Spleen (tissue), 11 donors: Measurements from ENCODE around the gene DKK3. TPM values are rescaled to one million over a fixed set of nuclear protein-coding genes. Genes with fewer than 3 reads are reported as not detected.

Source experiments
- DNase-seq: peaks from one replicate; pipeline ENCODE4 v3.0.0-alpha.2; 2020
- H3K27ac ChIP-seq, 8 donors: fragments of 200-600 bp; sonication (generic) in 7 of 8; 1 replicate in 4 of 8; 2 replicates in 4 of 8; pipeline versions ENCODE4 v1.5.0 to v1.8.0; 2016 to 2021; ENCODE audit warnings: inconsistent platforms in 4 of 8, mild to moderate bottlenecking in 4 of 8, moderate library complexity in 1 of 8
- H3K27me3 ChIP-seq, 7 donors: fragments of 200-600 bp; sonication (generic) in 6 of 7; replicated peaks in 1 of 7; 1 replicate in 4 of 7; 2 replicates in 3 of 7; pipeline versions ENCODE4 v1.5.0 to v1.8.0; 2016 to 2021; ENCODE audit warnings: inconsistent platforms in 3 of 7, mild to moderate bottlenecking in 1 of 7
- H3K36me3 ChIP-seq, 6 donors: fragments of 200-600 bp; sonication (generic) in 5 of 6; 1 replicate in 4 of 6; 2 replicates in 2 of 6; pipeline versions ENCODE4 v1.5.0 to v1.8.0; 2016 to 2021; ENCODE audit warnings: inconsistent platforms in 2 of 6
- H3K4me1 ChIP-seq, 6 donors: fragments of 200-600 bp; sonication (generic) in 5 of 6; 1 replicate in 3 of 6; 2 replicates in 3 of 6; pipeline versions ENCODE4 v1.5.0 to v1.8.0; 2016 to 2021; ENCODE audit warnings: inconsistent platforms in 3 of 6
- H3K4me3 ChIP-seq, 8 donors: fragments of 200-600 bp; sonication (generic) in 7 of 8; 1 replicate in 4 of 8; 2 replicates in 4 of 8; pipeline versions ENCODE4 v1.5.0 to v1.8.0; 2016 to 2021; ENCODE audit warnings: inconsistent platforms in 4 of 8, mild to moderate bottlenecking in 4 of 8, moderate library complexity in 2 of 8
- H3K9me3 ChIP-seq, 8 donors: fragments of 200-600 bp; sonication (generic) in 7 of 8; 1 replicate in 4 of 8; 2 replicates in 4 of 8; pipeline versions ENCODE4 v1.5.0 to v1.8.0; 2016 to 2021; ENCODE audit warnings: inconsistent platforms in 4 of 8
- CTCF ChIP-seq, 11 experiments: fragments of 200-600 bp in 7 of 11; fragments of 450-650 bp in 4 of 11; sonication (generic) in 4 of 11; IDR thresholded peaks in 8 of 11; conservative IDR thresholded peaks in 3 of 11; 1 replicate in 7 of 11; 2 replicates in 4 of 11; pipeline versions ENCODE4 v1.4.0 to v1.8.0; 2016 to 2021; ENCODE audit warnings: antibody characterized with exemption in 11 of 11, inconsistent platforms in 4 of 11, mild to moderate bottlenecking in 1 of 11
- POLR2A ChIP-seq, 3 donors: fragments of 450-650 bp; IDR thresholded peaks; one replicate each; pipeline ENCODE4 v1.5.1; 2017; ENCODE audit warnings: antibody characterized with exemption in 3 of 3, mild to moderate bottlenecking in 1 of 3
- POLR2AphosphoS5 ChIP-seq, 3 donors: sonication (generic); formaldehyde crosslinking; IDR thresholded peaks; one replicate each; pipeline ENCODE4 v1.5.1; 2017; ENCODE audit warnings: antibody characterized with exemption in 3 of 3
- WGBS, 5 donors: extraction: QIAGEN DNeasy Blood & Tissue Kit in 3 of 5; methylation state at CpG; one replicate each; pipeline versions ENCODE4 v1.1.5 to v1.1.7; 2013 to 2018; 5-methylcytosine and 5-hydroxymethylcytosine counted together
- intact Hi-C: fragments of 100-400 bp; cut with DNase I; formaldehyde crosslinking; loops from one replicate; pipeline ENCODE4 v1.15.0; 2023; ENCODE audit warnings: low total_unique reads
- polyA plus RNA-seq, 3 donors: library from polyadenylated mRNA; stranded (reverse); fragments of 200-250 nt; gene quantifications; one replicate each; pipeline ENCODE4 v1.2.1, GENCODE V29; 2013
- total RNA-seq, 7 donors: library from RNA; depleted of rRNA in 3 of 7; stranded (reverse); fragments of >200 nt in 3 of 7; fragmentation: NEBNext Ultra II Directional in 4 of 7; extraction: Animal tissue kit (Norgen Biotek cat#: 25700) in 4 of 7; gene quantifications; one replicate each; pipeline versions ENCODE4 v1.1.0 to v1.2.1, GENCODE V29; 2016 to 2021
- donor health status: healthy with polysubstance abuse.
- donor health status: DM: no; HTN: no; CAD: no; lungs with moderate emphysema.
- donor health status: DM: no; HTN: no; CAD: no.
- donor health status: Bipolar disorder and iron deficiency.
- donor health status: healthy.
- donor health status: DM: no; HTN: no; CAD: no.
- donor health status: DM: yes; HTN: yes; CAD: no.

The DKK3 gene
- total and polyA plus RNA-seq, 10 donors: 8.6 to 111 (median 45.9) TPM

GRCh38 chr11:12020546-12020945 is 12.1 kb upstream of the DKK3 start:
- H3K27me3 ChIP-seq: peaks cover 0 to 12% (median 0%) of the 10 kb centered on the region in 7 donors
- H3K36me3 ChIP-seq: no peaks in the 10 kb centered on the region
- no peak overlapping the region for H3K4me3 ChIP-seq
- no peak for TF ChIP-seq CTCF (IDR thresholded peaks at IDR 0.05 in 8 of 11, conservative IDR thresholded peaks at IDR 0.05 in 3 of 11)
- no peak for TF ChIP-seq POLR2A (IDR thresholded peaks at IDR 0.05)
- no peak for TF ChIP-seq POLR2AphosphoS5 (IDR thresholded peaks at IDR 0.05)
- H3K9me3 ChIP-seq: peaks cover 0 to 14% (median 7%) of the 10 kb centered on the region in 8 donors
- intact Hi-C loops: no loop called here
- H3K27ac ChIP-seq: no peak overlapping the region
- no peaks in the 10 kb centered on the region for H3K4me1 ChIP-seq
- WGBS, 5 donors: 45 to 88% (median 56%) methylated on average over 2 of the region's 2 CpGs
- DNase-seq: no peak

DNA sequence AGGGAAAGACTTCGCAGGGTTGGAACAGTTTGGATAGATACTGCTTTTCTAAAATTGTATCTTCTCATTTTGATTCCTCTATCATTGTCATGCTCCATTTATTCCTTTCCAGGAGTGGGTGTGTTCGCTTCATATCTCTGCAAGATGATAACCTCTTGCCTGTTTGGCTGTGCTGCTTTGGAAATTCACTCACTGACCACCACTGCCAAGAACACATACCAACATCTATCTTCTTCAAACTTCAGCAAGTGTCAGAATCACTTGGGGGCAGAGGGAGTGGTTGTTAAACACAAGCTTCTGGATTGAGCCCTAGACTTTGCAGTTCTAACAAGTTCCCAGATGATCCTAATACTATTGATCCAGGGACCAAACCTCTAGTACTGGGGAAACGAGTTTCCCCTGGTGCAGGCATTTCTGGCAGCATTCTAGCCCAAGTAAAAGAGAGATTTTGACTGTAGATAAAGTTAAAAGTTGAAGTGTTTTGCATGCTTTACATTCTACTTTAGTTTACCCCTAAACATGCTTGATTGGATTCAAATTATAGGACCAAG is 11.5 kb upstream of the DKK3 start:
- no peak overlapping the region for H3K4me3 ChIP-seq
- intact Hi-C loops: no loop called here

GRCh38 chr11:12019337-12019736 is 10.9 kb upstream of the DKK3 start:
- Histone ChIP-seq H3K27me3 (peaks cover 0 to 12% (median 0%) of the 10 kb centered on the region in 7 donors), H3K4me3 (no peak overlapping the region), H3K27ac (no peak overlapping the region), H3K4me1 (no peaks in the 10 kb centered on the region), H3K36me3 (no peaks in the 10 kb centered on the region), H3K9me3 (peaks cover 0 to 7% (median 4%) of the 10 kb centered on the region in 8 donors)
- TF ChIP-seq POLR2AphosphoS5 (IDR thresholded peaks at IDR 0.05) (no peak), CTCF (IDR thresholded peaks at IDR 0.05 in 8 of 11, conservative IDR thresholded peaks at IDR 0.05 in 3 of 11) (no peak), POLR2A (IDR thresholded peaks at IDR 0.05) (no peak)
- intact Hi-C loops: no loop called here
- 74 to 82% (median 80%) methylated on average over 9 of the region's 9 CpGs for WGBS, 5 donors
- no peak for DNase-seq

More for the DNA sequence above, 11.5 kb upstream of the DKK3 start:
- Histone ChIP-seq H3K9me3 (peaks cover 0 to 13% (median 7%) of the 10 kb centered on the region in 8 donors), H3K27me3 (peaks cover 0 to 12% (median 0%) of the 10 kb centered on the region in 7 donors), H3K4me1 (no peaks in the 10 kb centered on the region), H3K27ac (no peak overlapping the region), H3K36me3 (no peaks in the 10 kb centered on the region)
- TF ChIP-seq POLR2A (IDR thresholded peaks at IDR 0.05) (no peak), POLR2AphosphoS5 (IDR thresholded peaks at IDR 0.05) (no peak), CTCF (IDR thresholded peaks at IDR 0.05 in 8 of 11, conservative IDR thresholded peaks at IDR 0.05 in 3 of 11) (no peak)
- no peak for DNase-seq
- 51 to 71% (median 67%) methylated on average over 3 of the region's 3 CpGs for WGBS, 5 donors

DNA sequence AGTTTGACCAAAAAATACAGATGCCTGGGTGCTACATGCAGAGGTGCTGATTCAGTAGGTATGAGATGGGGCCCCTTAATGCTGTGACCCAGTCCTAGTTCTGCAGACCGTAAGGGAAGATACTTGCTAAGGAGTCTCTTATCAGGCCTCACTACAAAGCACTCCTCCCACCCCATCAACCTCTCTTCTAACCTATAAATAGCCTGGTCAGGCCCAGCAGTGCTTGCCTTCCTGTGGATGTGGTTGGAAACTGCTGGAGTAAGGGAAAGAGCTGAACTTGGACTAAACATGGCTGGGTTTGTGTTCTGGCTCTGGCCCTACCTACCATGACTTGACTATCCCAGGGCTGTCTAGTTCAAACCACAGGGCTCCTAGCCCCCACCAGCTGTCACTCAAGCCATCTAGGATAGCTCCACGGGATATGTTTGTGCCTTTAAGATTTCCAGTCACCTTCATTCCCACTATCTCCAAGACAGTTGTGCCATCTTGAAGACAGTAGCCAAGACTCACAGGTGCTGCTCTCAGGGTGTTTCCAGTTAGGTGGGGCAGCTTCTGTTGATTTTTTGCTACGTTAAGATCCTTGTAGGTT is 9.5 kb upstream of the DKK3 start:
- H3K4me3 ChIP-seq: no peak overlapping the region
- H3K36me3 ChIP-seq: no peaks in the 10 kb centered on the region
- no peak for DNase-seq
- 65 to 87% (median 77%) methylated on average over 3 of the region's 3 CpGs for WGBS, 5 donors
- intact Hi-C loops: no loop called here
- no peak overlapping the region for H3K27ac ChIP-seq
- H3K4me1 ChIP-seq: no peaks in the 10 kb centered on the region
- no peak for TF ChIP-seq POLR2AphosphoS5 (IDR thresholded peaks at IDR 0.05)
- no peak for TF ChIP-seq CTCF (IDR thresholded peaks at IDR 0.05 in 8 of 11, conservative IDR thresholded peaks at IDR 0.05 in 3 of 11)
- no peak for TF ChIP-seq POLR2A (IDR thresholded peaks at IDR 0.05)
- no peaks in the 10 kb centered on the region for H3K9me3 ChIP-seq
- peaks cover 0 to 21% (median 0%) of the 10 kb centered on the region in 7 donors for H3K27me3 ChIP-seq
